Measurements from ENCODE around the gene ABLIM2.
A peak's percentile ranks its signal among the peaks of the same experiment; 100 is the strongest.

ABLIM2 gene

DNA sequence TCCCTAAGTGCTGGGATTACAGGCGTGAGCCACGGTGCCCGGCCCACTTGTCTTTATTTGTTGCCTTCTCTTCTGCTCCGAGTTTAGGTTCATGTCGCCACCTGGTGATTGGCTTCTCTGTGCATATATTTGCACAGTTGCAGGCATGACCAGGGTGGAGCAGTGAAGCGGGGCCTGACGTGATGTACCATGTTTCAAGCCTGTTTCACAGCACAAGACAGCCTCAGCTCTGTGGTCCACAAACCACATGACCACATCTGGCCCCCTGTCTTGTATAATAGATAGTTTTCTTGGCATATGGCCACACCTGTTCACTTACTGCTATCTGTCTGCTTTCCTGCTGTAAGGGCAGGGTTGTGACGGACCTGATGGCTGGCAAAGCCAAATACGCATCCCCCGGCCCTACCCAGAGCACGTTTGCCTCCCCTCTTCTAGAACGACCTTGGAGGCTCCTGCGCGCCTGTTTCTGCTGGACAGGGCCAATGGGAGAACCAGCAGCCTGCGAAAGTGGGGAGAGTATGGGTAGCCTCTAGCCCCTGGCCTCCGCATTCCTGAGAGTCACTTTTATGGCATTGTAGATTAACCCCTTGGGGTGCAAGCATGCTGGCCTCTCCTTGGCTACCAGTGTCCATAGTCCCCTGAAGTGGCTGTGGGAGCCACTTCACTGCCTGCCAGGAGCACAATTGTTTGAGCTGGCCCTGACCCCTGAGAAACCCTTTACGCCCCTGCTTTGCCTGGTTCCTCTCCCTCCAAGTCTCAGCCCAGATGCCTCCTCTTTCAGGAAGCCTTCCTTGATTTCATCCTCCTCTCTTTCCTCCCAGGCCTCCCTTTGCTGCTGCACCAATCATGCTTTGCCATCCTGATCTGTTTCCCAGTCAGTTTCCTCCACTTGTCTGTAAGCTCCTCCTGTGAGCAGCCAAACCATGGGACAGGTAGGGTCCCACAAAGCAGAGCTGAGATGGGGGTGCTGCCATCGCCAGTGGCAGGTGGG lies 34.4 kb upstream of the ABLIM2 start:
- DNase-seq: peak in 1 of 2 experiments; percentile 43

DNA sequence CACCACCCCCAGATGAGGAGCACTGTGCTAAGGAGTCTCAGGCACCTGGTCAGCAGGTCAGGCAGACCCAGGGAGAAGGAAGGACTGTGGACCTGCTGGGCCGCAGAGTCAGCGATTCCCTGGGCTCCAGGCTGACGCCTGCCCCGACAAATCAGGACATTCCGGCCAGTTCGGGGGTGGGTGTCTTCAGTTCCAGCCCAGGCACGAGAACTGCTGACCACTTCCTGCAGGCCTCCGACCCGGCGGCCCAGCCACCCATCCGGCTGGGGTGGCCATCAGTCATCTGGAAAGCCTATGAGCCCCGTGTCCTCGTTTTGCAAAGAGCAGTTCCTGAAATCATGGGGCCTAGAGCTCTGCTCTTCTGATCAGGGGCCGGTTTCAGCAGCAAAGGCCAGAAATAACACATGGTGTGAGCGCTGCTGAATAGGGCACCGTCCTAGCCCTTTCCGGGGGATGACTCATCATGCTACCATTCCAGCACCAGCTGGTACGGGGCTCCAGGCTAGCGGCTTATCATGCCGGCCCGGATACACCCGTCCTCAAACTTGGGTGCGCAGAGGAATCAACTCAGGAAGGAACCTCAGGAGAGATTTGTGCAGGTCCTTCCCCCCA lies 32.6 kb upstream of the ABLIM2 start:
- DNase-seq: no peak

DNA sequence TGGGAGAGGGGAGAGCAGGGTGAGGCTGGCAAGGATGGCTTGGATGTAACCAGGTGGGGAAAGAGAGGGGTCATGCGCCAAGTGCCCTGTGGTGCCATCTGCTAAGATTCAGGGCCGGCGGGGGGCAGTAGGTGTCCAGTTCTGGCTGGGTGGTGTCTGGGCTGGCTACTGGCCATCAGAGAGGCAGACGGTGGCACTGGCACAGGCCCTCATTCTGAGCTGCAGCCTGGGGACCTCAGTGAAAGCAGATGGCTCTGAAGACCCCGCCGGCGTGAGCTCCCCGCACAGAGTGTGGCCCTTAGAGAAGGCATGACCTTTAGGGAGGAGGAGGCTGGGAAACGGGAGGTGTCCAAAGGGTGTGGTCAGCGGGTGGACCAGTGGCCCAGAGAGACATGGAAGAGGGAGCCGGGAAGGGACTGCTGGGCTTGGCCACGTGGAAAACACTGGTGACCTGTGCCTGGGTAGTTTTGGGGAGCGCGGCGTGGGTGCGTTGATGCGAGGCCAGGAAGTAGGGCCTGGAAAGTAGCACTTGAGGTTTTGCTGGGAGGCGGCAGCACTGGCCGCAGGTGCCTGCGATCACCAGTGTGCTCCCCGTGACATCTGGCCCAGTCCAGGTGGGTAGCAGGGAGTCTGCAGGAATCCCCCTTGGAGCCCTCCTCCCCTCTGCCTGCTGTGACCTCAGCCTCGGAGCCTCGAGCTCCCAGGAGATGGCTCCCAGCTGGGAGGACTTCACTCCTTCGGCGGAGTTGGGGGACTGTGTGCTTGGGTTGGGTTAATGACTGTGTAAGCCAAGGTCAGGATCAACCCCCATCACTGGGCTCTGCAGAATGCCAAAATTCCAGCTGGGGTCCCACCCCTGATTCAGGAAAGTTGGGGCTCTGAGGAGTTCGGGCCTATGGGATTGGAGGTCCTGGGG lies 31.2 kb upstream of the ABLIM2 start:
- no peak for DNase-seq

DNA sequence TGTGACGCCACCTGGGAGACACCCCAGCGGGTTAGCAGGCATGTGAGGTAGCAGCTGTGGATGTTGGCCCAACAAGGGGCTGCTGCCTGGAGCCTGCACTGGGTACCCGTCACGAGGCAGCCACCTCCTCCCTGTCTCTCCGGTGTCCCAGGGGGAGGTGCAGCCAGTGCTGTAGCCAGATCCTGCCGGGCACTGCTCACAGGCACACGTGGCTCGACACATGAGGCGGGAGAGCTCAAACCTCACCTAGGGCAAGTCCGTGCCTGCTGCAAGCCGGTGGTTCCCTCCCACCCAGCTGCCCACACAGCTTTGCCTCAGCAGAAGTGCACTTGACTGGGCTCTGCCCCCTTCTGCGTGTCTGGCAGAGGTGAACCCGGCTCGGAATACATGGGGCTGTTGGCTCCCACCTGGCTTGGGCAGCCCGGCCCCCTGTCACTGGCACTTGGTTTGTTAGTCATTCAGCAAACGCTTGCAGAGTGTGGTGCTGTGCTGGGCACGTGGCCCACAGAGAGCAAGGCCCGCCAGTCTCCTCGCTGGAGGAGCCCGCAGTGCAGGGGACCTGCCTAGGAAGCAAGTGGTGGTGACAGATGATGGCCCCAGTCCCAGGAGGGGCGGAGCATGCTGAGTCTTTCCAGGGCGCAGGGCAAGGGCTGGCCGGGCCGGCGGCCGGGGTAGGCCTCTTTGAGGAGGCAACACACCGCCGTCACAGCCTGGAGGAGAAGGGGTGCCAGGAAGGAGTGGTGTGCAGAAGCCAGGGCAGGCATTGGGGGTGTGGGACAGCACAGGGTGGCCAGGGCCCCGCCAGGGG lies 30.3 kb upstream of the ABLIM2 start:
- no peak for DNase-seq

DNA sequence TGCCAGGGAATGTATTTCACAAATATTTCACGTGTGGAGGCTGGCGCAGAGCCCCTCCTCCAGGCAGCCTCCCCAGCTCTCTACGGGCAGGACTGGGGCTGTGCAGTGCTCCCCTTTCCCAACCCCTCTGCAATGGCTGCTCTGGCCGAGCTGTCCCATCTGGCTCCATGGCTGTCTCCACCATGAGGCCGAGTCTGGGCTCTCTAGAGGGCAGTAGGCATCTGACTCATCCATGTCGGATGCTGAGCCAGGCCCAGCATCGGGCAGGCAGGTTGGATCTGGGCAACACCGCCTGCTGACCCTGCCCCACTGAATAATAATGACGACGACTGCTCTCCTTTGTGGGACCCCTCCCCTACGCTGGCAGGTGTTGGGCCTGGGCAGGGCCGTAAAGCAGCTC lies 29.5 kb upstream of the ABLIM2 start:
- no peak for DNase-seq

DNA sequence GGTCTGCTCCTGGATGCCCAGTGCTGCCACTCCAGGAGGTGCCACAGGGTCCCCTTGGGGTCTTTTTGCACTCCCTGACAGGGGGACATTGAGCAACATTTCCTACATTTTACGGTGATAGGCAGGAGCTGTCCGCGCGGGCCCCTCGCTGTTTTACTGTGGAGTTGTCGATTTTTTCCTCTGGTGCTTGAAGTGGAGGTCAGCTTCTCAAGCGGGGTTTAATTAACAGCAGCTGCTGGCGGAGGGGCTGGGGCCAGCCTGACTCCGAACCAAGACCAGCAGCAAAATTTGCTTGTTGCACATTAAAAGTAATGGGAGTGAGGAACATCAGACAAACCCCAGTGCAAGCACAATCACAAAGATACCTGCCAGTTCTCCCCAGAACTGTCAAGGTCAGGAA lies 27.3 kb upstream of the ABLIM2 start:
- DNase-seq: no peak

DNA sequence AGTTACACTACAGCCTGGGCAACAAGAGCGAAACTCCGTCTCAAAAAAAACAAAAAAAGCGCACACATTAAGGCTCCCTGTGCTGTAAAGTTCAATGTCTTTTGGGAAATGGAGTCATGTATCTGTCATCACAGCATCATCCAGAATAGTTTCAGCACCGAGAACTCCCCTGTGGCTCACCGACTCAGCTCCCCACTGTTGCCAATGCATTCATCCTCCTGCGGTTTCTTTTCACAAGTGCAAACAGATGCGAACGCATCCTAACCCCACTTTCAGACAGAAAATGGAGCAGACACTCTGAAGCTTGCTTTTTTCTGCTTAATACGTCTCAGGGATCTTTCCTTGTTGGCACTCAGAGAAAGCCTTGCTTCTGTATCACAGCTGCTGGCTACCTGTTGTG lies 26.7 kb upstream of the ABLIM2 start:
- DNase-seq: no peak

DNA sequence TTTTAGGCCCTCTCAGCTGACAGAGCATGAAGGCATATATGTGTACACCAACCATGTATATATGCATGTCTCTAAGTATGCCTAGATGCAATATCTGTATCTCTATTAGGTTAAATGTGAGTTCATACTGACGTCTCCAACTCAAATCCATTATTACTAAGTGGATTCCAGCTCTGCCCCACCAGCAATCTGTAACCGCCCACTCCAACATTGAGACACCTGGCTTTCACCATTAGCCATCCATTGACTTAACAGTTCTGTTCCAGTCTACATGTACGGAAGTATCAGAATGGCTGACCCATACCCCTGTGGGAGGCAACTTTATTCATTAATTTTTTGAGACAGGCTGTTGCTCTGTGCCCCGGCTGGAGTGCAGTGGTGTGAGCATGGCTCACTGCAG lies 25.4 kb upstream of the ABLIM2 start:
- DNase-seq: no peak

DNA sequence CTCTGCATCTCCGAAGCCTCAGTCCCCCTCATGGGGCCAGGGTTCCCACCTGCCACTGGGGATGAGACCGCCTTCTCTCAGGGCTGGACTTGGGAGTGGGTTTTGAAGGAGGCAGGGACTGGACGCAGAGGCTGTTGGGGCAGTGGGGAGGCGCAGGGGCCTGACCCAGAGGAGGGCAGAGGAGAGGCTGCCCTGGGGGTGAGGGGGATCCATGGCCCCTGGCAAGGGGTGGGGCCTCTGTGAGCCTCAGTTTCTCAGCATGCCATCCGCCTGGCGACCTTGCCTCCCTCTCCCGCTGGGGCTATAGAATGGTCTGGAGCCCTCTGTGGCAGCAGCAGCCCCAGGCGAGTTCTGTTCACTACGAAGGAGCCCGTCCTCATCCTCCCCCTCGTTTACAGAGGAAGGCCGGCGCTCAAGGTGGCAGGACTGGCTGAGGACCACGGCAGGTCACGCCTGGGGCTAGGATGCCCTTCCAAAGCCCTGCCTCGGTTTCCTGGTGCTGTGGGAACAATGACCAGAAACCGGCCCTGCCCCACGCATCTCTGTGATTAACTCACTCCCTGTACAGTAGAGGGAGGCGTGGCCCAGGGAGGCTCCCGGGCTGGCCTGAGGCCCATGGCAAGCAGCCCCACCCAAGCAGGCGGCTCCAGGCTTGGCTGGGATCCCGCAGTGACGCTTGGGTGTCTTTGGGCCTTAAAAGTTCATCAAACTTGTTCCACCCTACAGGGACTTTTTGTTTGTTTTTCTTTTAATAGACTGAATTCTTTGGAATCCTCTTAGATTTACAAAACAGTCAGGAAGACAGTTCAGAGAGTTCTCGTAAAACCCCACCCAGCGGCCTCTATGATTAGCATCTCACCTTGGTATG lies 24.5 kb upstream of the ABLIM2 start:
- no peak for DNase-seq

DNA sequence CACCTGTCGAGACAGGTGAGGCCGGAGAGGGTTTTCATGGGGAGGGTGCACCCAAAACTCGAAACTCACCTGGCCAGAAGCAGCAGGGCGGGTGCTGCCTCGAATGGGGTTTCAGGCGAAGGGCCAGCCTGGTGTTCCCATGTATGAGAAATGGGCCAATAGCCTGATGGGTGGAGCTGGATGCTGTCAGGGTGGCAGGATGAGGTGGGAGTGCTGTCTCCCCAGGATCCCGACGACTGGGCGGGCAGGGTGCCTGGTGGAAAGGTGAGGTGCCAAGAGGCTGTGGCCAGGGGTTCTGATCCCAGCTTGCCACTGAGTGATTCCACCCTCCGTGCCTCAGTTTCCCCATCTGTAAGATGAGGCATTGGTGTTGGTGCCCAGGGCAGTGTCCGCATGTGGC lies 23.7 kb upstream of the ABLIM2 start:
- no peak for DNase-seq

DNA sequence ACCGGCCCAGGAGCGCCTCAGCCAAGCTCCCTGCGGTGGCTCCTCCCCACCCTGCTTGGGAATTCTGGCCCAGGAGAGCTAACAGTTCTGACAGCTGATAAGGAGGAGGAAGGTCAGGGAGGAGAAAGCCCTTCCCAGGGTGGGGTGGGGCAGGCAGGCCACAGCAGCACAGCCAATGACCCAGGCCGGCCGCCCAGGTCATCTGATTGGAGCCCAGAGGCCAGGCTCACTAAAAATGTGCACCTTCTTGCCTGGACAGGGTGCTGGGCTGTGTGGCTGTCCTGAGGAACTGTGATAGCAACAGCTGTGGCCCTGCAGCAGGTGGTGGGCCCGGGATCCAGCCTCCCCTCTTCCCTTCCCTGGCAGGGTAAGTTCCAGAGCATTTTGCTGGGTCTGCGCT lies 23.2 kb upstream of the ABLIM2 start:
- DNase-seq: no peak

DNA sequence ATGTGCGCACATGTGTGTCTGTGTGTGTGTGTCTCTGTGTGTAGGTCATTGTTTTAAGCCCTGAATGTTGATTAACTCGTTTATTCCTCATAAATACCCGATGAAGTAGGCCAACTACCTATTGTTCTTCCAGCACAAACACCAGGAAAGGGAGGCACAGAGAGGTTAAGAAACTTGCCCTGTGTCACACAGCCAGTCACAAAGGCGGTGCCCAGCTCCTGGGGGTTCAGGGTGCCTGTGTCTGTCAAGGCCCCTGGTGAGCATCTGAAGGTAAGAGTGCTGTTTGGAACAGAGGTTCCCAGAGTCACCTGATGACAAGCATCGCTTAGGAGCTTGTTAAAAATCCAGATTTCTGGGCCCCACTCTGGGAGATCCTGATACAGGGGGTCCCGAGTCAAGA lies 22.5 kb upstream of the ABLIM2 start:
- no peak for DNase-seq

DNA sequence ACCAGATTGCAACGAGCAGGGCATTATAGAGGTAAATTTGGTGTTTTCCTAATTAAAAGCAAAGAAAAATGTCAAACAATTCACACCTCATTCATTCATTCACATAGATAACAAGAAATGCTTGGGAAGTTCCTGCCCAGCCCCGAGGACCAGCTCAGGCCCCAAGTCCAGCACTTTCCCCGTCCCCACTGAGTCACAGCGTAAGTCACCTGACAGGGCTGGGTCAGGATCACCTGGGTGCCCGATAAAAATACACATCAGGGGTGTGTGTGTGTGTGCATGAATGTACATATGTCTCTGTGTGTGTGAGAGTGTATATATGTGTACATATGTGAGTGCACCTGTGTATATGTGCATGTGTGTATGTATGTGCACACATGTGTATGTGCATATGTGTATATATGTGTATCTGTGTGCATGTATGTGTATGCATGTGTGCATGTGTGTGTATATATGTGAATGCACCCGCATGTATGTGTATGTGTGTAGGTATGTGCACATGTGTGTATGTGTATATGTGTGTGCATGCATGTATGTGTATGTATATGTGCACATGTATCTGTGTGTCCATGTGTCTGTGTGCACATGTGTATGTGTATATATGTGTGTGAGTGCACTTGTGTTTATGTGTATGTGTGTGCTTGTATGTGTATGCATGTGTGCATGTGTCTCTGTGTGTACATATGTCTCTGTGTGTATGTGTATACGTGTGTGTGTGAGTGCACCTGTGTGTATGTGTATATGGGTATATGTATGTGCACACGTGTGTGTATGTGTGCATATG lies 21.9 kb upstream of the ABLIM2 start:
- no peak for DNase-seq

DNA sequence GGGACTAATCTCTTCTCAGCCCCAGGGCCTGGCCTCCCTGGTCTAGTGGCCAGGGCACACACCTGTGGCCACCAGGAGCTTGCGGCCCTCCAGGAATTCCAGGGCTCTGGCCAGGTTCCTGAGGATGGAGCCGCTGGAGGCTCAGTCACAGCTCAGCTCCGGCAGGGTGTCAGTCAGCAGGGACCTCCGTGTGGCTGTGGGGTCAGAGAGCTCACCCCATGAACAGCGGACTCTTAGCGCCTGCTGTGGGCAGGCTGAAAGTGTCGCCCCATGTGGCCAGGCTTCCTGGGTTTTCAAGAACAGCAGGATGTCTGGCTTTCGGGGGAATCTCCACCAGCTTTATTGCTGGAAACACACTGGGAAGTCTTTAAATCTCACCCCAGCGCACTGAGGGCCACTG lies 21.2 kb upstream of the ABLIM2 start:
- no peak for DNase-seq

DNA sequence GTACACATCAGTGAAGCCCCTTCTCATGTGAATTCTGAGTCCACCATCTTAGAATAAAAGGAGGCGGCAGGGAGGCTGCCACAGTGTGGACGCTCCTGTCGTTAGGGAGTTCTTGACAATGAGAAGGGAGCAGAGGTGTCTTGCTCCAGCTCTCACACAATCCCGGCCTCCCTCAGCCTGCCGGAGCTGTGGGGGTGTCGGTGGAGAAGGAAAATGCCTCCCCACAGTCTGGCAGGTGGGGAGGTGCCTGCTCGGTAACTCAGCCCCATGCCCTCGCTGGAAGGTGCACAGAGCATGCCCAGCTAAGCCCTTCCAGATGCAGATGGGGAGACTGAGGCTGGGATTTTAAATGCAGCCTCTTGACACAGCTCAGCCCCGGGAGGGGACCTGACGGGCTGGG lies 20.5 kb upstream of the ABLIM2 start:
- DNase-seq: no peak

DNA sequence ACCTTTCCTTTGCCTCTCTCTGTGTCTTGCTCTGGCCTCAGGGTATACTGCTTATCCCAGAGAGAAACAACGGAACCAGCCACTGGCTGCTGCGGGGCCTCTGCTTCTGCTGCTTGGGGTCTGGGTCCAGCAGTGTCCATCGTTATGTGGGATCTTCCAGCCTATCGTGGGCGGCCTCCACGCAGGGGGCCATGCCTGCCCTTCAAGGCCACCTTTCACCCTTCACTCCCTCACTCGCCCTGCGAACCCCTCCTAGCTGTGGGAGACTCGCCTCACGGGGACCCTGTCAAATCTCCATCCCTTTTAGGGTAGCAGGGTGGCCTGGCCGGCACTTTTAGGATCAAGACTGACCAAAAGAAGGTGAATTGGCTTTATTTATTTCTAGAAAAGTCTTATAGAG lies 19.3 kb upstream of the ABLIM2 start:
- no peak for DNase-seq

DNA sequence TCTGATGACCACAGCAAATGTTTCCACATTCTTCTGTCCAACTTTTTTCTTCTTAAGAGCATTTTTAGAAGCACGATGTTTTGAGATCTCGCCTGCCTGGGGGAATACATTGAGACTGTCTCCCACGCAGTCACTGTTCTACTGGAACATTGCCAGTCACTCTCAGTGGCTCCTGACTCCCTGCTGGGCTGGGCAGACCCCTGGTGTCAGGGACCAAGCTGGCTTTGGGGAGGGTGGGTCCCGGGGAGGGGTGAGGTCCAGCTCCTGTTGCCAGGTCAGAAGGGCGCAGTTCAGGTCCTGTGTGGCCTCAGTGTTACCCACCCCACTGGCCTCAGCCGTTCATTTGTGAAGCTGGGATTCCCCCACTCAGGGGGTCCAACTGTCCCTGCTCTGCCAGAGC lies 18.9 kb upstream of the ABLIM2 start:
- no peak for DNase-seq

DNA sequence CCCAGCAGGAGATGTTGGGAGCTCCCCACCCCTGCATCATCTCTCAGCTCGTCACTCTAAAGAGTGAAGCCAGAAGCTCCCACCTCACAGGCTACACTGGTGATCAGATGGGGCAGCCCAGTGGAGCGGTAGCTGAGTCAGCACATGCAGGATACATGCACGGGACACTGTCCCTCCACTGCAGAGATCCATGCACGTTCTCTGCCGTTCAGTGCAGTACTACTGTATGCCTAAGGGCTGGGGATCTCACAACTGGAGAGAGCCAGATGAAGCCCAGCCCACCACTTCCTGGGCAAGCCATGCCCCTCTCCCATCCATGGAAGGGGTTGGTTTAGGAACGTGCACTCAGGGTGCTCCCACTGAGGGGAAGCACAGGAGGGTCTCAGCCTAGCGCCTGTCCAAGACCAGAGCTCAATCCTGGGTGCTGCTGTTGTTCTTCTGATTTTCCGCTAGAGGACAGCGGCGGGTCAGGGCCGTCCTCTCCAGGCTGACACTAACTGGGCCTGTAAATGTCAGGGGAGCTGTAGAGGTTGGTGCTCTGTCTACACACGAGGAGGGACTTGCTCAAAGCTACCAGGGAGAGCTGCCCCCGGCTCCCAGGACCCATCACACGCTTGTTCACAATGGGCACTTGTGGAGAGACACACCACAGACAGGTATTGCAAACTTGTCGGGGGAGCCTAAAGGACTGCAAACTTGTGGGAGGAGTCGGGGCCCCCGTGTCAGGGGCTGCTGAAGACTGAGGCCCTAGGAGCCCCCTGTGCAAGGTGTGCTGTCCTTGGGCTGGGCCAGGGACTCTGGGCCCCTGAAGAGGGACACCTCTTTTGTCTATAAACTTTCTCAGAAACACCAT lies 18.2 kb upstream of the ABLIM2 start:
- peak; percentile 37 to 53 for DNase-seq

DNA sequence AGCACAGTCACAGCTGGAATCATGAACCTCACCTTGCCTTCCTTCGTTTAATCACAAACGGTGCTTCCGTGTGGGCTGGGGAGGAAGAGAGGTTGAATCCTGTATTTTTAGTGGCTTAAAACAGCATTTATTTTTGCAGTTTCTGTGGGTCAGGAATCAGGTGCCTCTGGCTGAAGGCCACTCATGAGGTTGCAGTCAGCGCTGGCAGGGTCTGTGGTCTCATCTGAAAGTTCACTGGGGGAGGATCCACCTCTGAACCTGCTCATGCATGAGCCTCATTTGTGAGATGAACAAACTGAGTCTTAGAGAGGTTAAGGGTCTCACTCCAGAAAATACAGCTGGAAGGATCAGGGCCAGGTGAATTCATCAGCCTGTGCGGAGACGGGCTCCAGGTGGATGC lies 17.1 kb upstream of the ABLIM2 start:
- DNase-seq: no peak

DNA sequence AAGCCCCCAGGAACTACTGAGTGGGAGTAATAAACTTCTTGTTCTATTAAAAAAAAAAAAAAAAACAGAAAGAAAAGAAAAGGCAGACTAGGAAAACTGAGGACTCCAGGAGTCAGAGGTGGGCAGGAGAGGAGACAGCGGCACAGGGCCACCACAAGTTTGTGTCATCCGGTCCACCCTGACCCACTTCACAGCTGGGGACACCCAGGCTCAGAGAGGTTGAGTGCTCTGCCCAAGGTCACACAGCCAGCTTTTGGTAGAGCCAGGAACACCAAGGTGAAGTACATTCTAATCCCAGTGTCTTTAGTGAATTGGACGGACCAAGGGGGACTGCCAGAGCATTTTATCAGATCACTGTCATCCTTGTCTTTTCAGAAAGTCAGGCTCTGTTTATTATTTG lies 16.4 kb upstream of the ABLIM2 start:
- DNase-seq: no peak

Measured in activated T-cell treated with anti-CD3 and anti-CD28 coated beads, Interleukin-2, amount 50 U/mL, for 48 hours (primary cell).